OCI-LY7 (cell line): ENCODE results near the gene RPS29.

Source experiments
- CTCF ChIP-seq: fragments of 200-600 bp; sonication (generic); conservative IDR thresholded peaks from 2 replicates; pipeline ENCODE4 v1.5.1; 2014; ENCODE audit warnings: mild to moderate bottlenecking, antibody characterized with exemption, low read length, moderate library complexity, mixed read lengths
- EZH2phosphoT487 ChIP-seq: fragments of 200-600 bp; sonication (generic); IDR thresholded peaks from 2 replicates; pipeline ENCODE4 v1.6.1; 2018; ENCODE audit warnings: low read depth, borderline replicate concordance, mild to moderate bottlenecking, mixed run types, antibody characterized with exemption, low read length, moderate library complexity, mixed read lengths

GRCh38 chr14:49589387-49589786 lies 3.2 kb upstream of the RPS29 start:
- TF ChIP-seq CTCF (no peak), EZH2phosphoT487 (no peak)
